Endothelial cell of umbilical vein (primary cell): Measurements from ENCODE around the gene BPHL.
"Not testable (repeated sequence)": the region's sequence is repeated elsewhere in the genome, so short reads cannot be mapped to it uniquely, and the experiment has no call there.

Experiments used
- CTCF ChIP-seq, 2 donors: IDR thresholded peaks; 1 replicate in 1 of 2; 2 replicates in 1 of 2; pipeline ENCODE4 v1.5.1; 2011; ENCODE audit warnings: low read length in 2 of 2, mild to moderate bottlenecking in 2 of 2, moderate library complexity in 2 of 2, control low read depth in 1 of 2, inconsistent platforms in 1 of 2, low read depth in 1 of 2; ENCODE audit not compliant: insufficient read depth in 1 of 2; ENCODE audit errors: extremely low read depth in 1 of 2
- FOS ChIP-seq: IDR thresholded peaks from 2 replicates; pipeline ENCODE4 v1.6.1; 2011; ENCODE audit warnings: mild to moderate bottlenecking, low read length, moderate library complexity, borderline replicate concordance; ENCODE audit not compliant: insufficient read depth
- GATA2 ChIP-seq: IDR thresholded peaks from 2 replicates; pipeline ENCODE4 v1.7.0; 2011; ENCODE audit warnings: low read depth, mild to moderate bottlenecking, moderate library complexity, mixed read lengths, low read length; ENCODE audit not compliant: insufficient read length, insufficient read depth
- MYC ChIP-seq: IDR thresholded peaks from one replicate; pipeline ENCODE4 v1.6.1; 2011; ENCODE audit warnings: mild to moderate bottlenecking, low read depth, low read length
- POLR2A ChIP-seq: IDR thresholded peaks from 2 replicates; pipeline ENCODE4 v1.6.1; 2012; ENCODE audit warnings: low read depth, mild to moderate bottlenecking, control low read depth, low read length

GRCh38 chr6:3179945-3180344 is 61.4 kb downstream of the BPHL start:
- not testable (repeated sequence) for TF ChIP-seq CTCF (IDR thresholded peaks at IDR 0.05; ENCODE audit: extremely low read depth in 1 of 2, insufficient read depth in 1 of 2, low read depth in 1 of 2, low read length in 2 of 2); FOS; GATA2; POLR2A; MYC
